ENCODE data around the gene CFAP141. TPM values are rescaled to one million over a fixed set of nuclear protein-coding genes. Genes with fewer than 3 reads are reported as not detected.
"Not testable (repeated sequence)": the region's sequence is repeated elsewhere in the genome, so short reads cannot be mapped to it uniquely, and the experiment has no call there.

The CFAP141 gene
- not detected for polyA plus RNA-seq (ENCODE audit: insufficient read length)

- no peak for DNase-seq
These were observed at the start of gene CFAP141 for GRCh38 chr1:154206196-154206595. Gene CFAP141, minus strand, starts transcription at chr1:154206333. Its CDS starts 26 bp downstream, at chr1:154206307.

- no peak for DNase-seq
These were observed 47.5 kb upstream of the CFAP141 start for GRCh38 chr1:154253671-154254070.

DNA sequence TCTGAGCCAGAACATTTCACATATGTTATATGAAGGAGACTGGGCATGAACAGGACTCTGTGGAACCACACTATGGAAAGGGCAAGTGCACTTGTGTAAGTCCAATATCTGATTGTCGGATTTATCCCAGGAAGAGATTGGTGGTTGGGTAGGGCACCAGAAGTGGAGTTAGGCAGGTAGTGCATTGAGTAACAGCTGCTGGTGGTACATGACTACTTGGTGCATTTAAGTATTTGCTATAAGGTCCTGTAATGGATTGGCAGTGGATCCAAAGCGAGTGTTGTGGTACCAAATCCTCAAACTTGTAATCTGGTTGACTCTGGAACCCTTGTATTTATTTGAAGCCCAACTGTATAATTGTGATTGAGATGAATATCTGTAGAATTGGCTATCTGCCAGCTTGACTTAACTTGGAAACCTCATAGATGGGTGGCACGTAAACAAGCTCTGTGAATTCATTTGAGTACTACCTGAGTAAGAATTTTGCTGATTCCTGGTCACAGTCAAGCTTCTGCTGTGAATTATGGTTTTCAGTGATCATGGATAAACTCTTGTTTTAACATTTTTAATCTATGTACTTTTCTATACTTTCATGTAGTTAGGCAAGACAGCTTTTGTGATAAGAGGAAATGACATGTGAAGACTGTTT lies 35.7 kb upstream of the CFAP141 start:
- no peak for DNase-seq

GRCh38 chr1:154240294-154240833 lies 34.2 kb upstream of the CFAP141 start:
- no peak for DNase-seq

DNA sequence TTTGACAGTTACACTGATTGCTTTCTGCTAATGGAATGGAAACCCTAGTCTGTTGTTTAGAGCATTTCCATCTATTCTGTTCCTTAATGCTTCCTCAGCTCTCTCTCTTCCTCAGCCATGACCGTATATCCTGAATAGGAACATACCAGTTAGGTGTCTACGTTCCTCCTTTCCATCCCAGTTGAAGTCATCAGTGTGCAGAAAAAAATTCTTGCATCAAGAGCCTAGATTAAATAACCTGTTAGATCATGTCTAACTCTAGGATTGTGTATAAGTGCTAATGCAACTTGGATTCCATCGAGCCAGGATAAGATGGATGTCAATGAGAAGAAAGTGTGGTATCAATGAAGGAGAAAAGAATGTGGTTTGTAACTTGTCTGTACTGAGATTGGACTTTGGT lies 33.4 kb upstream of the CFAP141 start:
- DNase-seq, result no peak

- DNase-seq, result no peak
These were observed 31.9 kb upstream of the CFAP141 start for GRCh38 chr1:154237880-154238506.

DNA sequence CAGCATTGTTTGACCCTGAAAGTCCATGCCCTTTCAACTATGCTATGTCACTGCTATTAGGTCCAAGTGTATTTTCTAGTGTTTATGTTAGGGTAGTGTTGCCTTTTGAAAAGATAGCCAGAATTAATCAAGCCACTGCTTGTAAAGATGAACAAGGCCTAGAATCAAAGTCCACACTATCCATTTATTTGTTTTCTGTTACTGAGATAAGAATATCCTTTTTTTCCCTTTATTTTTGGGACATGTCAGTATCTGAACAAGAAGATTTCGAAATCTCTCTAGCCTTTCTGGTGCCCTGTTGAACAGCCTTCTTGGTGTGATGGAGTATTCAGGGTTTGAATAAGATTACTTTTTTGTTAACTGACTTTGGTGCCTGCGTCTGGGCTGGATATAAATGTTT lies 31.3 kb upstream of the CFAP141 start:
- DNase-seq, result no peak

- no peak for DNase-seq
These were observed 30.7 kb upstream of the CFAP141 start for GRCh38 chr1:154236855-154237254.

DNA sequence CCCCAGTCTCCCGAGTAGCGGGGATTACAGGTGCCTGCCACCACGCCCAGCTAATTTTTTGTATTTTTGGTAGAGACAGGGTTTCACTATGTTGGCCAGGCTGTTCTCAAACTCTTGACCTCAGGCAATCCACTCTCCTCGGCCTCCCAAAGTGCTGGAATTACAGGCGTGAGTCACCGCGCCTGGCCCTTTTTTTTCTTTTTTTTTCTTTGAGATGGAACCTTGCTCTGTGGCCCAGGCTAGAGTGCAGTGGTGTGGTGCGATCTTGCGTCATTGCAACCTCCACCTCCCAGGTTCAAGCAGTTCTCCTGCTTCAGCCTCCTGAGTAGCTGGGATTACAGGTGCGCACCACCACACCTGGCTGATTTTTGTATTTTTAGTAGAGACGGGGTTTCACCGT lies 27.0 kb upstream of the CFAP141 start:
- DNase-seq, result not testable (repeated sequence)

- not testable (repeated sequence) for DNase-seq
These were observed 25.0 kb upstream of the CFAP141 start for GRCh38 chr1:154231112-154231511.

GRCh38 chr1:154225370-154225769 lies 19.2 kb upstream of the CFAP141 start:
- DNase-seq, result no peak

DNA sequence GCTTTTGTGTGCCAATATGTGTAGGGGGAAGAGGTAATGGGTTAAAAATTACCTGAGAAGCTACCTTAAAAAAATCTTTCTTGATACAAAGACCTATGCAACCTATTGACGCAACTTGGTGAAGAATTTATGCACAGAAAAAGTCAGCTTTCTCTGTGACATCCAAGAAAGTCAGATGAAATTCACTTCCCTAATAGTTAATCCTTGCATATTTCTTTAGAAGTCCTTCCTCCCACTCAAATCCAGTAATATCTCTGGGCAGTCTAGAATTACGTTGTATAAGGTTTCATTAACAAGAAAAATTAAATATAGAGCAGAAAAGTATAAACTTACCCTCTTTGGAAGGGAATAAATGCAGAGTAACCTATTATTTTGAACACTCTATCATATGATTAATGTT lies 17.5 kb upstream of the CFAP141 start:
- no peak for DNase-seq

GRCh38 chr1:154222918-154223317 lies 16.8 kb upstream of the CFAP141 start:
- DNase-seq, result no peak

- DNase-seq, result no peak
These were observed 16.4 kb upstream of the CFAP141 start for GRCh38 chr1:154222518-154222917.

- peak; percentile 55 for DNase-seq
These were observed 15.3 kb upstream of the CFAP141 start for GRCh38 chr1:154221278-154222001.

DNA sequence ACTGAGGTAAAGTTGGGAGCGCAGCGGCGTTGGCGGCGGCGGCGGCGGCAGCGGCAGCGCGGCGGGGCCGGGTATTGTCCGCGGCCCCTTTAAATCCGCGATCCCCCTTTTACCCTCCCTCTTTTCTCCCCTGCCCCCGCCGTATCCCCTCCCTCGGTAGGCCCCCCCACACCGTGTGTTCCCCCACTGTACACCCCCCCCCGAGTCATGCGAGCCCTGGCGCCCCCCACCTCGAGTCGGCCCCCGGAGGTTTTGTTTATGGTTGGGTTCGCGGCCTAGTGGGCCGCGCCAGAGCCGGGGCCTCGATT lies 14.8 kb upstream of the CFAP141 start:
- DNase-seq, result no peak

GRCh38 chr1:154220071-154220969 lies 14.2 kb upstream of the CFAP141 start, which contains the start of gene UBAP2L:
Gene UBAP2L, plus strand, starts transcription at chr1:154220955. Its CDS starts 4,169 bp downstream, at chr1:154225124.
- peak; percentile 100 for DNase-seq

DNA sequence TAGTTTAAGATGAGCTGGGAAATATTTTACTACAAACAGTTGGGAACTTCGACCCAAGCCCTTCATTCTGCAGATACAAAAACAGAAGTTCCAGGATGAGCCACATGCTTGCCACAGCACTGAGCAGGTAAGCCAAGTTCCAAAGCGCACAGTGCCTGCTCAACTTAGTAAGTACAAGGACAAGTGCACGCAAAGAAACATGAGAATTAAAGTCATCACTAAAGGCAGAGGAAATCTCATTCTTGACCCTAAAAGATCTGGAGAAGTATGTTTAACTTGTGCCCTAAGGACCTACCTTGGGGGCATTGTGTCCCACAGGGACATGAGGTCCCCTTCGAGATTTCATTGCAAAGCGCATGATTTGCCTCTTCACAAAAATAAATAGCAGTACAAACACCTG lies 13.4 kb upstream of the CFAP141 start:
- no peak for DNase-seq

- no peak for DNase-seq
These were observed 12.4 kb upstream of the CFAP141 start for GRCh38 chr1:154218545-154218944.

- DNase-seq, result no peak
These were observed 7.1 kb upstream of the CFAP141 start for GRCh38 chr1:154213274-154213673.

GRCh38 chr1:154212083-154212482 lies 6.0 kb upstream of the CFAP141 start:
- no peak for DNase-seq

GRCh38 chr1:154208677-154209388 lies 2.7 kb upstream of the CFAP141 start:
- DNase-seq, result no peak

Measured in hindlimb muscle (tissue), 1 donor.